GM23338 (cell line): ENCODE results near the gene VSTM2L. TPM values are rescaled to one million over a fixed set of nuclear protein-coding genes. Genes with fewer than 3 reads are reported as not detected.
"Not testable (repeated sequence)": the region's sequence is repeated elsewhere in the genome, so short reads cannot be mapped to it uniquely, and the experiment has no call there.

Source experiments
- ATAC-seq: fragments of 200-7000 bp; cut with Tn5 transposase; 3 replicates; pipeline ENCODE4 v1.9.1; 2020
- DNase-seq: peaks from one replicate; pipeline ENCODE4 v3.0.0-alpha.2; 2015; ENCODE audit warnings: low spot score
- H2AFZ ChIP-seq: fragments of 200-600 bp; sonication (generic); 2 replicates; pipeline ENCODE4 v1.8.0; 2016; ENCODE audit warnings: antibody characterized with exemption, mild to moderate bottlenecking, moderate library complexity
- H3F3A ChIP-seq: fragments of 200-600 bp; sonication (generic); replicated peaks from 2 replicates; pipeline ENCODE4 v1.8.0; 2017; ENCODE audit warnings: antibody characterized with exemption, mixed run types, low read depth
- H3K27ac ChIP-seq: fragments of 200-600 bp; sonication (generic); 2 replicates; pipeline ENCODE4 v1.6.1; 2016; ENCODE audit warnings: low read depth
- H3K27me3 ChIP-seq: fragments of 200-600 bp; sonication (generic); 2 replicates; pipeline ENCODE4 v1.8.0; 2016; ENCODE audit warnings: mild to moderate bottlenecking, mixed run types, moderate library complexity; ENCODE audit not compliant: insufficient read depth
- H3K36me3 ChIP-seq: fragments of 200-600 bp; sonication (generic); 2 replicates; pipeline ENCODE4 v1.8.0; 2016; ENCODE audit warnings: mild to moderate bottlenecking; ENCODE audit not compliant: insufficient read depth
- H3K4me1 ChIP-seq: fragments of 200-600 bp; sonication (generic); 2 replicates; pipeline ENCODE4 v1.8.0; 2016; ENCODE audit warnings: mild to moderate bottlenecking, moderate library complexity; ENCODE audit not compliant: insufficient read depth
- H3K4me2 ChIP-seq: fragments of 200-600 bp; sonication (generic); 2 replicates; pipeline ENCODE4 v1.7.1; 2017; ENCODE audit warnings: mixed run types
- H3K4me3 ChIP-seq: fragments of 200-600 bp; sonication (generic); 2 replicates; pipeline ENCODE4 v1.6.1; 2016; ENCODE audit warnings: mixed run types
- H3K79me2 ChIP-seq: fragments of 200-600 bp; sonication (generic); replicated peaks from 2 replicates; pipeline ENCODE4 v1.8.0; 2017; ENCODE audit warnings: mild to moderate bottlenecking; ENCODE audit not compliant: insufficient read depth
- H3K9me2 ChIP-seq: fragments of 200-600 bp; sonication (generic); 2 replicates; pipeline ENCODE4 v1.8.0; 2017; ENCODE audit not compliant: insufficient read depth
- H4K20me1 ChIP-seq: fragments of 200-600 bp; sonication (generic); replicated peaks from 2 replicates; pipeline ENCODE4 v1.8.0; 2017; ENCODE audit warnings: mild to moderate bottlenecking; ENCODE audit not compliant: insufficient read depth
- H3K27ac Mint-ChIP-seq: 2 replicates; pipeline ENCODE4 v1.8.0; 2020; ENCODE audit warnings: inconsistent platforms, mild to moderate bottlenecking, moderate library complexity, mixed read lengths
- H3K27me3 Mint-ChIP-seq: 3 replicates; pipeline ENCODE4 v1.8.0; 2022; ENCODE audit warnings: low read depth, mild to moderate bottlenecking, moderate library complexity, mixed read lengths, inconsistent platforms; ENCODE audit not compliant: insufficient read depth, poor library complexity
- H3K36me3 Mint-ChIP-seq: 3 replicates; pipeline ENCODE4 v1.8.0; 2021; ENCODE audit warnings: low read depth, mild to moderate bottlenecking, inconsistent platforms, moderate library complexity, mixed read lengths
- H3K4me1 Mint-ChIP-seq: 3 replicates; pipeline ENCODE4 v1.8.0; 2020; ENCODE audit warnings: mild to moderate bottlenecking, inconsistent platforms, mixed read lengths
- H3K4me3 Mint-ChIP-seq: 3 replicates; pipeline ENCODE4 v1.8.0; 2021; ENCODE audit warnings: moderate library complexity, mild to moderate bottlenecking, inconsistent platforms, mixed read lengths
- H3K9me3 Mint-ChIP-seq: 3 replicates; pipeline ENCODE4 v1.8.0; 2020; ENCODE audit warnings: moderate library complexity, mild to moderate bottlenecking, inconsistent platforms, mixed read lengths
- CREB1 ChIP-seq: fragments of 250-450 bp; sonication (Bioruptor Pico); IDR thresholded peaks from 2 replicates; pipeline ENCODE4 v1.5.0; 2020; ENCODE audit warnings: low read depth, mild to moderate bottlenecking, moderate library complexity
- EZH2 ChIP-seq: fragments of 200-600 bp; sonication (generic); IDR thresholded peaks from one replicate; pipeline ENCODE4 v1.8.0; 2017; ENCODE audit warnings: antibody characterized with exemption, mild to moderate bottlenecking, low read depth; ENCODE audit not compliant: unreplicated experiment
- EZH2phosphoT487 ChIP-seq: fragments of 200-600 bp; sonication (generic); IDR thresholded peaks from one replicate; pipeline ENCODE4 v1.8.1; 2018; ENCODE audit warnings: antibody characterized with exemption; ENCODE audit not compliant: unreplicated experiment
- POLR2AphosphoS5 ChIP-seq: IDR thresholded peaks from 2 replicates; pipeline ENCODE4 v1.6.1; 2016; ENCODE audit warnings: antibody characterized with exemption, low read depth
- ZNF114 ChIP-seq: fragments of 250-450 bp; sonication (Bioruptor Pico); IDR thresholded peaks from 2 replicates; pipeline ENCODE4 v1.5.0; 2020; ENCODE audit warnings: mild to moderate bottlenecking, moderate library complexity
- ZNF331 ChIP-seq: fragments of 250-450 bp; sonication (Bioruptor Pico); IDR thresholded peaks from 2 replicates; pipeline ENCODE4 v1.5.0; 2020; ENCODE audit warnings: low read depth, mild to moderate bottlenecking, moderate library complexity
- polyA plus RNA-seq: library from polyadenylated mRNA; unstranded; fragments of >200 nt; fragmentation: Nextera tagmentation; extraction: Ambion mirVana; gene quantifications from 2 replicates; pipeline ENCODE4 v1.2.1, GENCODE V29; 2016
- total RNA-seq: library from RNA; depleted of rRNA; stranded (reverse); fragments of >200 nt; shearing (Covaris generic); gene quantifications from 2 replicates; pipeline ENCODE4 v1.2.3, GENCODE V29; 2014
- TF ChIP-seq, protein P1 (sequence below): IDR thresholded peaks from 2 replicates; pipeline ENCODE4 v1.6.1; 2016; ENCODE audit warnings: antibody characterized with exemption
- TF ChIP-seq, protein P2 (sequence below): IDR thresholded peaks from one replicate; pipeline ENCODE4 v1.6.1; 2018; ENCODE audit warnings: antibody characterized with exemption; ENCODE audit not compliant: unreplicated experiment

VSTM2L gene
- total and polyA plus RNA-seq, 2 experiments from 2014 or later, result 0.60 to 1.9 TPM

DNA sequence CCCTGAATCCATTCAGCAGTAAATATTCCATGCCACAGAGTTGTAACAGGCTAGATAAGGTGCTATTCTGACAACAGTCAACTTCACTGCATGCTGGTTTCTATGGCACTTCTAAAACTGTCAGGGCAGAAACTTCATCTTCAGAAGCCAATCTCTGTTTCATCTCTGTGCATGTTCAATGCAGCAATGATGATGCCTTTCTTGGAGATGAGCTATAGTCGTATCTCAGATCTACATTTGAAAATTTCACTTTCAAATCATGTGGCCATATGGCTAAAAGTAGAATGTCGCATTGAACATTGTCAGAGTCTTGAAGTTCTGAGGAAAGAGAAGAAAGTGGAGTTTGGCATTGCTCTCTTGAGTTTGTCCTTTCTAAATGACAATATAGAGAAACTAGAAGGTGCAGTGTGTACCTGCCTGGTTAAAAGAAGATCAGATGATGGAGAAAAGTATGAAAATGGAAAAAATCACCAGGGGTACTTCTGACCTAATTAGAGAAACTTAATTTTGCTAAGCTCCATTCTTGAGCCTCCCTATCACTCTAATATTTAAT, 49.0 kb upstream of the VSTM2L start:
- ATAC-seq, result no peak
- Histone ChIP-seq H3K27me3 (no peaks in the 10 kb centered on the region), H3K27ac (no peak overlapping the region), H3F3A (no peaks in the 10 kb centered on the region), H3K4me2 (no peak overlapping the region), H2AFZ (no peak overlapping the region), H3K36me3 (no peaks in the 10 kb centered on the region), H4K20me1 (no peaks in the 10 kb centered on the region), H3K79me2 (no peaks in the 10 kb centered on the region), H3K9me2 (no peaks in the 10 kb centered on the region), H3K4me3 (no peak overlapping the region), H3K4me1 (no peaks in the 10 kb centered on the region)
- no peaks in the 10 kb centered on the region for H3K9me3 Mint-ChIP-seq
- TF ChIP-seq EZH2phosphoT487, result no peak
- TF ChIP-seq ZNF114 (CRISPR knock-in tag), result no peak
- H3K27me3 Mint-ChIP-seq, result peaks cover 4% of the 10 kb centered on the region
- no peak for DNase-seq
- H3K36me3 Mint-ChIP-seq, result no peaks in the 10 kb centered on the region
- H3K4me3 Mint-ChIP-seq, result no peak overlapping the region
- H3K4me1 Mint-ChIP-seq, result no peaks in the 10 kb centered on the region
- H3K27ac Mint-ChIP-seq, result no peak overlapping the region

DNA sequence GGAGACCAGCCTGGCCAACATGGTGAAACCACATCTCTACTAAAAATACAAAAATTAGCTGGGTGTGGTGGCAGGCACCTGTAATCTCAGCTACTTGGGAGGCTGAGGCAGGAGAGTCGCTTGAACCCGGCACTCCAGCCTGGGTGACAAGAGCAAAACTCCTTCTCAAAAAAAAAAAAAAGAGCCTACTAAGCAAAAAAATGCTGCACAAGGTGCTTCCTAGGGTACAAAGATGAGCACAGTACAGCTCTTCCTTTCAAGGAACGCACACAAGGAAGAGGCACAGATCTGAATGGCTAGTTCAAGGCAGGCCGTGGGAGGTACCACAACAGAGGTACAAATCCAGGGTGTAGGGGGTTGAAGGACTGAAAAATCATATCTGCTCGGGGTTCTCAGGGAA, 46.9 kb upstream of the VSTM2L start:
- not testable (repeated sequence) for H3K4me2 ChIP-seq, H3K4me1 Mint-ChIP-seq, H3K9me3 Mint-ChIP-seq, H3K79me2 ChIP-seq, H3K36me3 Mint-ChIP-seq, H2AFZ ChIP-seq, H3K4me1 ChIP-seq, H3K36me3 ChIP-seq, H3K4me3 Mint-ChIP-seq, ATAC-seq, H3K27ac ChIP-seq, H4K20me1 ChIP-seq, H3K27me3 ChIP-seq, H3K27me3 Mint-ChIP-seq, DNase-seq, H3F3A ChIP-seq, H3K4me3 ChIP-seq, H3K9me2 ChIP-seq, H3K27ac Mint-ChIP-seq

DNA sequence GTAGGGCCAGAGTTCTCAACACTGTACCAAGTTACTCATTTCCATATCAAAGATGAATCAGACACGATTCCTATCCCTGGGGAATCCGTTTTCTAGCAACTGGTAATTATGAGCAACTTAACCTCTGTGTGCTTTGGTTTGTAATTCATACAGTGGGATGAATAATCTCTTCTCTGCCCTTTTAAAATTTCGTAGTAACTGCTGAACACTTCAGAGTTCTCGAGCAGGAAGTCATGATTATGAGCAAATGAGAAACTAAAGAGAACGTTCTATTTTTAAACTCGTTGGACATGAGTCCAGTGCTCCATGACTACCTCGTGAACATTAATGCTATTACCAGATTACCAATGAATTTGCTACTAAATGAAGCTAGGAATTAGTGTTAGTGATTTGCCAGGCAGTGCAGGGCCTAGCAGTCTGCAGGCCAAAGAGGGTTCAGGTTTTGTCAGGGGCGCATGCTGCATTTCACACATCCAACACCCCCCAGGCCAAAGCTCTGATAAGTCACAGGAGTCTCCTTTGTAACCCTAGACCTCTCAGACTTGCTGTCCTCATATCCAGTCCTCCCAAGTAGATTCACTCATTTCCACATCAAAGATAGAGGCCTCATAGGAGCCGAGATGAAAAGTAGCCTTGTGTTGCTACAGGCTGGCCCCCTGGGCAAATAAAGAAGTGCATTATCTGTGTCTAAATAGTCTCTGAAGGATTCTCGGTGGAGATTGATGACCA, 45.8 kb upstream of the VSTM2L start:
- Mint-ChIP-seq H3K4me3 (no peak overlapping the region), H3K4me1 (peaks cover 3% of the 10 kb centered on the region; the same call in 1 of the 3 replicates), H3K36me3 (peaks cover 9% of the 10 kb centered on the region; the same call in 2 of the 3 replicates), H3K27me3 (peaks cover 5% of the 10 kb centered on the region), H3K27ac (no peak overlapping the region), H3K9me3 (no peaks in the 10 kb centered on the region)
- Histone ChIP-seq H3K79me2 (no peaks in the 10 kb centered on the region), H3K4me1 (no peaks in the 10 kb centered on the region), H2AFZ (no peak overlapping the region), H3K4me3 (no peak overlapping the region), H3K27me3 (no peaks in the 10 kb centered on the region), H3K27ac (no peak overlapping the region), H3K36me3 (peaks cover 7% of the 10 kb centered on the region; the same call in 1 of the 2 replicates), H4K20me1 (no peaks in the 10 kb centered on the region), H3K9me2 (no peaks in the 10 kb centered on the region), H3F3A (no peaks in the 10 kb centered on the region), H3K4me2 (no peak overlapping the region)
- ATAC-seq, result no peak
- no peak for DNase-seq
- TF ChIP-seq POLR2AphosphoS5, result no peak
- TF ChIP-seq, protein P1, sequence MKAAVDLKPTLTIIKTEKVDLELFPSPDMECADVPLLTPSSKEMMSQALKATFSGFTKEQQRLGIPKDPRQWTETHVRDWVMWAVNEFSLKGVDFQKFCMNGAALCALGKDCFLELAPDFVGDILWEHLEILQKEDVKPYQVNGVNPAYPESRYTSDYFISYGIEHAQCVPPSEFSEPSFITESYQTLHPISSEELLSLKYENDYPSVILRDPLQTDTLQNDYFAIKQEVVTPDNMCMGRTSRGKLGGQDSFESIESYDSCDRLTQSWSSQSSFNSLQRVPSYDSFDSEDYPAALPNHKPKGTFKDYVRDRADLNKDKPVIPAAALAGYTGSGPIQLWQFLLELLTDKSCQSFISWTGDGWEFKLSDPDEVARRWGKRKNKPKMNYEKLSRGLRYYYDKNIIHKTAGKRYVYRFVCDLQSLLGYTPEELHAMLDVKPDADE, result no peak
- no peak for TF ChIP-seq EZH2
- no peak for TF ChIP-seq ZNF114 (CRISPR knock-in tag)
- TF ChIP-seq ZNF331 (CRISPR knock-in tag), result no peak
- TF ChIP-seq, protein P2, sequence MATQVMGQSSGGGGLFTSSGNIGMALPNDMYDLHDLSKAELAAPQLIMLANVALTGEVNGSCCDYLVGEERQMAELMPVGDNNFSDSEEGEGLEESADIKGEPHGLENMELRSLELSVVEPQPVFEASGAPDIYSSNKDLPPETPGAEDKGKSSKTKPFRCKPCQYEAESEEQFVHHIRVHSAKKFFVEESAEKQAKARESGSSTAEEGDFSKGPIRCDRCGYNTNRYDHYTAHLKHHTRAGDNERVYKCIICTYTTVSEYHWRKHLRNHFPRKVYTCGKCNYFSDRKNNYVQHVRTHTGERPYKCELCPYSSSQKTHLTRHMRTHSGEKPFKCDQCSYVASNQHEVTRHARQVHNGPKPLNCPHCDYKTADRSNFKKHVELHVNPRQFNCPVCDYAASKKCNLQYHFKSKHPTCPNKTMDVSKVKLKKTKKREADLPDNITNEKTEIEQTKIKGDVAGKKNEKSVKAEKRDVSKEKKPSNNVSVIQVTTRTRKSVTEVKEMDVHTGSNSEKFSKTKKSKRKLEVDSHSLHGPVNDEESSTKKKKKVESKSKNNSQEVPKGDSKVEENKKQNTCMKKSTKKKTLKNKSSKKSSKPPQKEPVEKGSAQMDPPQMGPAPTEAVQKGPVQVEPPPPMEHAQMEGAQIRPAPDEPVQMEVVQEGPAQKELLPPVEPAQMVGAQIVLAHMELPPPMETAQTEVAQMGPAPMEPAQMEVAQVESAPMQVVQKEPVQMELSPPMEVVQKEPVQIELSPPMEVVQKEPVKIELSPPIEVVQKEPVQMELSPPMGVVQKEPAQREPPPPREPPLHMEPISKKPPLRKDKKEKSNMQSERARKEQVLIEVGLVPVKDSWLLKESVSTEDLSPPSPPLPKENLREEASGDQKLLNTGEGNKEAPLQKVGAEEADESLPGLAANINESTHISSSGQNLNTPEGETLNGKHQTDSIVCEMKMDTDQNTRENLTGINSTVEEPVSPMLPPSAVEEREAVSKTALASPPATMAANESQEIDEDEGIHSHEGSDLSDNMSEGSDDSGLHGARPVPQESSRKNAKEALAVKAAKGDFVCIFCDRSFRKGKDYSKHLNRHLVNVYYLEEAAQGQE, result no peak
- no peak for TF ChIP-seq CREB1 (CRISPR knock-in tag)
